GM23338 (cell line): ENCODE measurements around the gene SPTLC2. TPM values are rescaled to one million over a fixed set of nuclear protein-coding genes. Genes with fewer than 3 reads are reported as not detected.

ENCODE experiments used
- ATAC-seq: fragments of 200-7000 bp; cut with Tn5 transposase; 3 replicates; pipeline ENCODE4 v1.9.1; 2020
- DNase-seq: peaks from one replicate; pipeline ENCODE4 v3.0.0-alpha.2; 2015; ENCODE audit warnings: low spot score
- H2AFZ ChIP-seq: fragments of 200-600 bp; sonication (generic); 2 replicates; pipeline ENCODE4 v1.8.0; 2016; ENCODE audit warnings: antibody characterized with exemption, mild to moderate bottlenecking, moderate library complexity
- H3F3A ChIP-seq: fragments of 200-600 bp; sonication (generic); replicated peaks from 2 replicates; pipeline ENCODE4 v1.8.0; 2017; ENCODE audit warnings: antibody characterized with exemption, mixed run types, low read depth
- H3K27ac ChIP-seq: fragments of 200-600 bp; sonication (generic); 2 replicates; pipeline ENCODE4 v1.6.1; 2016; ENCODE audit warnings: low read depth
- H3K27me3 ChIP-seq: fragments of 200-600 bp; sonication (generic); 2 replicates; pipeline ENCODE4 v1.8.0; 2016; ENCODE audit warnings: mild to moderate bottlenecking, mixed run types, moderate library complexity; ENCODE audit not compliant: insufficient read depth
- H3K36me3 ChIP-seq: fragments of 200-600 bp; sonication (generic); 2 replicates; pipeline ENCODE4 v1.8.0; 2016; ENCODE audit warnings: mild to moderate bottlenecking; ENCODE audit not compliant: insufficient read depth
- H3K4me1 ChIP-seq: fragments of 200-600 bp; sonication (generic); 2 replicates; pipeline ENCODE4 v1.8.0; 2016; ENCODE audit warnings: mild to moderate bottlenecking, moderate library complexity; ENCODE audit not compliant: insufficient read depth
- H3K4me2 ChIP-seq: fragments of 200-600 bp; sonication (generic); 2 replicates; pipeline ENCODE4 v1.7.1; 2017; ENCODE audit warnings: mixed run types
- H3K4me3 ChIP-seq: fragments of 200-600 bp; sonication (generic); 2 replicates; pipeline ENCODE4 v1.6.1; 2016; ENCODE audit warnings: mixed run types
- H3K79me2 ChIP-seq: fragments of 200-600 bp; sonication (generic); replicated peaks from 2 replicates; pipeline ENCODE4 v1.8.0; 2017; ENCODE audit warnings: mild to moderate bottlenecking; ENCODE audit not compliant: insufficient read depth
- H3K9me2 ChIP-seq: fragments of 200-600 bp; sonication (generic); 2 replicates; pipeline ENCODE4 v1.8.0; 2017; ENCODE audit not compliant: insufficient read depth
- H4K20me1 ChIP-seq: fragments of 200-600 bp; sonication (generic); replicated peaks from 2 replicates; pipeline ENCODE4 v1.8.0; 2017; ENCODE audit warnings: mild to moderate bottlenecking; ENCODE audit not compliant: insufficient read depth
- H3K27ac Mint-ChIP-seq: 2 replicates; pipeline ENCODE4 v1.8.0; 2020; ENCODE audit warnings: inconsistent platforms, mild to moderate bottlenecking, moderate library complexity, mixed read lengths
- H3K27me3 Mint-ChIP-seq: 3 replicates; pipeline ENCODE4 v1.8.0; 2022; ENCODE audit warnings: low read depth, mild to moderate bottlenecking, moderate library complexity, mixed read lengths, inconsistent platforms; ENCODE audit not compliant: insufficient read depth, poor library complexity
- H3K36me3 Mint-ChIP-seq: 3 replicates; pipeline ENCODE4 v1.8.0; 2021; ENCODE audit warnings: low read depth, mild to moderate bottlenecking, inconsistent platforms, moderate library complexity, mixed read lengths
- H3K4me1 Mint-ChIP-seq: 3 replicates; pipeline ENCODE4 v1.8.0; 2020; ENCODE audit warnings: mild to moderate bottlenecking, inconsistent platforms, mixed read lengths
- H3K4me3 Mint-ChIP-seq: 3 replicates; pipeline ENCODE4 v1.8.0; 2021; ENCODE audit warnings: moderate library complexity, mild to moderate bottlenecking, inconsistent platforms, mixed read lengths
- H3K9me3 Mint-ChIP-seq: 3 replicates; pipeline ENCODE4 v1.8.0; 2020; ENCODE audit warnings: moderate library complexity, mild to moderate bottlenecking, inconsistent platforms, mixed read lengths
- EZH2phosphoT487 ChIP-seq: fragments of 200-600 bp; sonication (generic); IDR thresholded peaks from one replicate; pipeline ENCODE4 v1.8.1; 2018; ENCODE audit warnings: antibody characterized with exemption; ENCODE audit not compliant: unreplicated experiment
- NANOG ChIP-seq: IDR thresholded peaks from 2 replicates; pipeline ENCODE4 v1.6.1; 2016; ENCODE audit warnings: antibody characterized with exemption, borderline replicate concordance
- STAT1 ChIP-seq: IDR thresholded peaks from one replicate; pipeline ENCODE4 v1.6.1; 2016; ENCODE audit warnings: antibody characterized with exemption; ENCODE audit not compliant: unreplicated experiment
- ZNF331 ChIP-seq: fragments of 250-450 bp; sonication (Bioruptor Pico); IDR thresholded peaks from 2 replicates; pipeline ENCODE4 v1.5.0; 2020; ENCODE audit warnings: low read depth, mild to moderate bottlenecking, moderate library complexity
- polyA plus RNA-seq: library from polyadenylated mRNA; unstranded; fragments of >200 nt; fragmentation: Nextera tagmentation; extraction: Ambion mirVana; gene quantifications from 2 replicates; pipeline ENCODE4 v1.2.1, GENCODE V29; 2016
- total RNA-seq: library from RNA; depleted of rRNA; stranded (reverse); fragments of >200 nt; shearing (Covaris generic); gene quantifications from 2 replicates; pipeline ENCODE4 v1.2.3, GENCODE V29; 2014
- TF ChIP-seq, protein P1 (sequence below), 2 experiments: fragments of 200-600 bp in 1 of 2; sonication (generic) in 1 of 2; conservative IDR thresholded peaks; 2 replicates each; pipeline versions ENCODE4 v1.5.1 to v1.6.1; 2016 to 2017; ENCODE audit warnings: antibody characterized with exemption in 2 of 2, low read depth in 2 of 2, mild to moderate bottlenecking in 2 of 2, moderate library complexity in 1 of 2
- TF ChIP-seq, protein P2 (sequence below): IDR thresholded peaks from 2 replicates; pipeline ENCODE4 v1.6.1; 2016; ENCODE audit warnings: antibody characterized with exemption

SPTLC2 gene
- total and polyA plus RNA-seq, 2 experiments from 2014 or later, result 22.3 to 38.9 TPM

DNA sequence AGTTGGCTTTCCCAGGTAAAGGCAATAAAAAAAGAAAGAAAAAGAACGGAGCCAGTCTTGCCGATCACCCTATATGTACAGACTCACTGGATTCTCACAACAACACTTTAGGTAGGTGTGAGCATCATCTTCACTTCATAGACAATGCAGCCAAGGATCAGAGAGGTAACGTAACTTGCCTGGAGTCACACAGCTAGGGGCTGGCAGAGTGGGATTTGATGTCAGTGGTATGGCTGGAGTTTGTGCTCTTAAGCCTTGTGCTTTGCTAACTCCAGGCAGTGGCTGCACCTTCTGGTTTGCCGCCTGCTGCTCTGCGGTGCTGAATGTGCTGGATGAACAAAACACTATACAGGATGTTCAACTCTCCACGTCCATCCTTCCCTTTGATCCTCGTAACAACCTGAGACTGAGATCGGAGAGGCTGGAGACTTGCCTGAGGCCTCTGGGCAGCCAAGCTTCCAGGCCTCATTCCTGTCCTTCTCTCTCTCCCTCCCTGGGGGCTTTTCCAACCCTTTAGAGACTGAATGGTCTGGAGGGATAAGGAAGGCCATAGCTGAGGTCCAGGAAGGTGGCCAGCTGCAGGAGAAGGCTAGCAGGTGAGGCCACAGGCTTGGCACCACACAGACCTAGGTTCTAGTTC, 126.0 kb downstream of the SPTLC2 start:
- no peak overlapping the region for H3K27ac Mint-ChIP-seq
- Histone ChIP-seq H3K36me3 (no peaks in the 10 kb centered on the region; the same call in 1 of the 2 replicates), H3K9me2 (no peaks in the 10 kb centered on the region), H2AFZ (no peak overlapping the region), H3K4me2 (no peak overlapping the region), H4K20me1 (no peaks in the 10 kb centered on the region), H3K4me1 (no peaks in the 10 kb centered on the region), H3K27me3 (no peaks in the 10 kb centered on the region), H3F3A (no peaks in the 10 kb centered on the region), H3K79me2 (no peaks in the 10 kb centered on the region), H3K27ac (no peak overlapping the region), H3K4me3 (no peak overlapping the region)
- no peaks in the 10 kb centered on the region for H3K36me3 Mint-ChIP-seq
- peaks cover 8% of the 10 kb centered on the region for H3K27me3 Mint-ChIP-seq
- TF ChIP-seq ZNF331 (CRISPR knock-in tag), result no peak
- ATAC-seq, result no peak
- H3K4me1 Mint-ChIP-seq, result no peaks in the 10 kb centered on the region
- H3K9me3 Mint-ChIP-seq, result no peaks in the 10 kb centered on the region; the same call in 2 of the 3 replicates
- no peak for DNase-seq
- H3K4me3 Mint-ChIP-seq, result no peak overlapping the region

DNA sequence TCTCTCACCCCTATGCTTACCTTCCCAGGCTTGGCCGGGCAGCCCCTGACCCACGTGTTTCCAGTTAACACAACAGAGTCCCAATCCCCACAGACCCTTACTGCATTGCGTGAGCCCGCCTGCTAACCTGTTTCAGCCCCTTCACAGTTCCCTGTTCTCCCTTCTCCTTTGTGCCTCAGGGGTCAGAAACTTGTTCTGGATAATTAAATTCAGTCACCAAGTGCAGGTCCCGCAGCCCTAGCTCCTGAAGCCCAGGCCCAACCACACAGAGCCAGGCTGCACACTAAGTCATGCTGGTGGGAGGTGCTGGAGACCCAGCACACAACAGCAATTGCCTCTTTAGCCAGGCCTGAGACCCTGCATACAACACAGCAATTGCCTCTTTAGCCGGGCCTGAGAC, 127.4 kb downstream of the SPTLC2 start:
- H3K4me1 Mint-ChIP-seq, result no peaks in the 10 kb centered on the region
- no peaks in the 10 kb centered on the region for H3K36me3 ChIP-seq
- no peaks in the 10 kb centered on the region for H4K20me1 ChIP-seq
- no peaks in the 10 kb centered on the region for H3K36me3 Mint-ChIP-seq
- no peak overlapping the region for H3K4me3 Mint-ChIP-seq
- peaks cover 6% of the 10 kb centered on the region for H3K27me3 Mint-ChIP-seq
- no peak overlapping the region for H3K4me2 ChIP-seq
- no peaks in the 10 kb centered on the region for H3K79me2 ChIP-seq
- H3K27me3 ChIP-seq, result no peaks in the 10 kb centered on the region
- TF ChIP-seq EZH2phosphoT487 (no peak), STAT1 (no peak), ZNF331 (CRISPR knock-in tag) (no peak), NANOG (no peak)
- TF ChIP-seq, protein P1, sequence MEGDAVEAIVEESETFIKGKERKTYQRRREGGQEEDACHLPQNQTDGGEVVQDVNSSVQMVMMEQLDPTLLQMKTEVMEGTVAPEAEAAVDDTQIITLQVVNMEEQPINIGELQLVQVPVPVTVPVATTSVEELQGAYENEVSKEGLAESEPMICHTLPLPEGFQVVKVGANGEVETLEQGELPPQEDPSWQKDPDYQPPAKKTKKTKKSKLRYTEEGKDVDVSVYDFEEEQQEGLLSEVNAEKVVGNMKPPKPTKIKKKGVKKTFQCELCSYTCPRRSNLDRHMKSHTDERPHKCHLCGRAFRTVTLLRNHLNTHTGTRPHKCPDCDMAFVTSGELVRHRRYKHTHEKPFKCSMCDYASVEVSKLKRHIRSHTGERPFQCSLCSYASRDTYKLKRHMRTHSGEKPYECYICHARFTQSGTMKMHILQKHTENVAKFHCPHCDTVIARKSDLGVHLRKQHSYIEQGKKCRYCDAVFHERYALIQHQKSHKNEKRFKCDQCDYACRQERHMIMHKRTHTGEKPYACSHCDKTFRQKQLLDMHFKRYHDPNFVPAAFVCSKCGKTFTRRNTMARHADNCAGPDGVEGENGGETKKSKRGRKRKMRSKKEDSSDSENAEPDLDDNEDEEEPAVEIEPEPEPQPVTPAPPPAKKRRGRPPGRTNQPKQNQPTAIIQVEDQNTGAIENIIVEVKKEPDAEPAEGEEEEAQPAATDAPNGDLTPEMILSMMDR (conservative IDR thresholded peaks at IDR 0.05; ENCODE audit: low read depth in 2 of 2), result no peak
- TF ChIP-seq, protein P2, sequence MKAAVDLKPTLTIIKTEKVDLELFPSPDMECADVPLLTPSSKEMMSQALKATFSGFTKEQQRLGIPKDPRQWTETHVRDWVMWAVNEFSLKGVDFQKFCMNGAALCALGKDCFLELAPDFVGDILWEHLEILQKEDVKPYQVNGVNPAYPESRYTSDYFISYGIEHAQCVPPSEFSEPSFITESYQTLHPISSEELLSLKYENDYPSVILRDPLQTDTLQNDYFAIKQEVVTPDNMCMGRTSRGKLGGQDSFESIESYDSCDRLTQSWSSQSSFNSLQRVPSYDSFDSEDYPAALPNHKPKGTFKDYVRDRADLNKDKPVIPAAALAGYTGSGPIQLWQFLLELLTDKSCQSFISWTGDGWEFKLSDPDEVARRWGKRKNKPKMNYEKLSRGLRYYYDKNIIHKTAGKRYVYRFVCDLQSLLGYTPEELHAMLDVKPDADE, result no peak
- H3K4me1 ChIP-seq, result no peaks in the 10 kb centered on the region
- ATAC-seq (no peak), DNase-seq (no peak)
- H3K9me2 ChIP-seq, result no peaks in the 10 kb centered on the region
- no peaks in the 10 kb centered on the region for H3F3A ChIP-seq
- no peaks in the 10 kb centered on the region; the same call in 2 of the 3 replicates for H3K9me3 Mint-ChIP-seq
- H3K4me3 ChIP-seq, result no peak overlapping the region
- H3K27ac Mint-ChIP-seq, result no peak overlapping the region
- H2AFZ ChIP-seq, result no peak overlapping the region
- H3K27ac ChIP-seq, result no peak overlapping the region

DNA sequence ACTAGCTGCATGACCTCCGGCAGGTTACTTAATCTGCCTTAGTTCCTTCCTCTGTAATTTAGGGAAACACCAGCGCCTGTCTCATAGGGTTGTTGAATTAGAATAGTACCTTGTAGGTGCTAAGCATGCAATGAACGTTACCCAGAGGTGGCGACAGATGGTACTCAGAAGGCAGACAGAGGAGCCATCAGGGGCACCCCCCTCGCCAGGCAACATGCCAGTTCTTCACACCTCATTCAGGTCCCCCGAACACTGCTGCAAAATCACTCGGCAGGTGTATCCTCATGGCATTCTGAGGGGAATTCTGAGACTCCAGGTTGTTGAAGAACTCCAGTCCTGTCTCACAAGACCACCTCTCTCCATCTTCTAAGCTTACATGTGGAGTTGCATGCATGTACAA, 127.9 kb downstream of the SPTLC2 start:
- no peak overlapping the region for H3K27ac ChIP-seq
- H3K36me3 Mint-ChIP-seq, result no peaks in the 10 kb centered on the region

More for the DNA sequence above, 127.9 kb downstream of the SPTLC2 start:
- no peaks in the 10 kb centered on the region for H3K4me1 Mint-ChIP-seq
- TF ChIP-seq, protein P2, result no peak
- Histone ChIP-seq H2AFZ (no peak overlapping the region), H3K27me3 (no peaks in the 10 kb centered on the region), H3F3A (no peaks in the 10 kb centered on the region), H3K4me2 (no peak overlapping the region), H3K36me3 (no peaks in the 10 kb centered on the region), H3K79me2 (no peaks in the 10 kb centered on the region), H3K9me2 (no peaks in the 10 kb centered on the region), H3K4me3 (no peak overlapping the region), H4K20me1 (no peaks in the 10 kb centered on the region), H3K4me1 (no peaks in the 10 kb centered on the region)
- H3K27ac Mint-ChIP-seq, result no peak overlapping the region
- no peak overlapping the region for H3K4me3 Mint-ChIP-seq
- no peak for DNase-seq
- H3K27me3 Mint-ChIP-seq, result peaks cover 6% of the 10 kb centered on the region
- no peak for ATAC-seq
- no peaks in the 10 kb centered on the region for H3K9me3 Mint-ChIP-seq
